GM12873 (cell line): Measurements from ENCODE around the gene OSTF1.

Source experiments
- TF ChIP-seq, protein P1 (sequence below): IDR thresholded peaks from 2 replicates; pipeline ENCODE4 v1.5.1; 2012; ENCODE audit warnings: low read depth, mild to moderate bottlenecking, moderate library complexity, low read length, control low read depth; ENCODE audit not compliant: insufficient read depth; ENCODE audit errors: missing control alignments

The OSTF1 gene

DNA sequence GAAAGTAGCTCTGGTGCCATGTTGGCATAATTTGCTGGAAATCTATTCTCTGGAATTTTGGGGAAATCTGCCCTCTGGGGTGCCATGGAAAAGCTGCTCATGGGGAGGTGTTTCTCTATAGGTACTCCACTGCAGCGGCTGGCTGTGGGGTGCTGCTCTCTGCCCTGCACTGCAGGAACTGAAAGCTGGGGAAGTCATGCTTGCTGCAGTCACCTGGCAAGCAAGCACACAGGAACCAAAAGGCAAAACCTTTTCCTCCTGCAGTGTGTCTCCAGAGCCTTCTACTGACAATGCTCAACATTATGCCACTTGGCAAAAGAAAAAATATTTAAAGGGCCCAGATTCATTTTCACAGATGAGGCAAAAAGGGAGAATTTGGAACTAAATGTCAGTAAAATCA, 34.4 kb upstream of the OSTF1 start:
- TF ChIP-seq, protein P1, sequence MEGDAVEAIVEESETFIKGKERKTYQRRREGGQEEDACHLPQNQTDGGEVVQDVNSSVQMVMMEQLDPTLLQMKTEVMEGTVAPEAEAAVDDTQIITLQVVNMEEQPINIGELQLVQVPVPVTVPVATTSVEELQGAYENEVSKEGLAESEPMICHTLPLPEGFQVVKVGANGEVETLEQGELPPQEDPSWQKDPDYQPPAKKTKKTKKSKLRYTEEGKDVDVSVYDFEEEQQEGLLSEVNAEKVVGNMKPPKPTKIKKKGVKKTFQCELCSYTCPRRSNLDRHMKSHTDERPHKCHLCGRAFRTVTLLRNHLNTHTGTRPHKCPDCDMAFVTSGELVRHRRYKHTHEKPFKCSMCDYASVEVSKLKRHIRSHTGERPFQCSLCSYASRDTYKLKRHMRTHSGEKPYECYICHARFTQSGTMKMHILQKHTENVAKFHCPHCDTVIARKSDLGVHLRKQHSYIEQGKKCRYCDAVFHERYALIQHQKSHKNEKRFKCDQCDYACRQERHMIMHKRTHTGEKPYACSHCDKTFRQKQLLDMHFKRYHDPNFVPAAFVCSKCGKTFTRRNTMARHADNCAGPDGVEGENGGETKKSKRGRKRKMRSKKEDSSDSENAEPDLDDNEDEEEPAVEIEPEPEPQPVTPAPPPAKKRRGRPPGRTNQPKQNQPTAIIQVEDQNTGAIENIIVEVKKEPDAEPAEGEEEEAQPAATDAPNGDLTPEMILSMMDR: no peak

DNA sequence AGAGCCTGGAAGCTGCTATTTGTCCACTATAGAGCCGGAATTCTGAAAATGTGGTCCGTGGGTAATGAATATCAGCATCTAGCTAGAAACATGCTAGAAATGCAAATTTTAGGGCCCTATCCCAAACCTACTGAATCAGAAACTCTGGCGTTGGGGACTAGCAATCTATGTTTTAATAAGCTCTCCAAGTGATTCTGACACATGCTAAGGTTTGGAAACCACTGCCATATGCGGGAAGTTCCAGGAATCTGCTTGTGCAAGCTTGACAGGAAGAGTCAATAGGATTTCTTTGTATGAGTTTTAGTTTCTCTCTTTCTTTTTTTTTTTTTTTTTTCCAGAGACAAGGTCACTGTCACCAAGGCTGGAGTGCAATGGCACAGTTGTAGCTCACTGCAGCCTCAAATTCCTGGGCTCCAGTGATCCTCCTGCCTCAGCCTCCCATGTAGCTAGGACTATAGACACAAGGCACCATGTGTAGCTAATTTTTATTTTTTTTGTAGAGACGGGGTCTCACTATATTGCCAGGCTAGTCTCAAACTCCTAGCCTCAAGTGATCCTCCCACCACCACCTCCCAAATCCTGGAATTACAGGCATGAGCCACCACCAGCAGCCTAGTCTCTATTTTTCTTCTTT, 33.8 kb upstream of the OSTF1 start:
- TF ChIP-seq, protein P1: no peak

DNA sequence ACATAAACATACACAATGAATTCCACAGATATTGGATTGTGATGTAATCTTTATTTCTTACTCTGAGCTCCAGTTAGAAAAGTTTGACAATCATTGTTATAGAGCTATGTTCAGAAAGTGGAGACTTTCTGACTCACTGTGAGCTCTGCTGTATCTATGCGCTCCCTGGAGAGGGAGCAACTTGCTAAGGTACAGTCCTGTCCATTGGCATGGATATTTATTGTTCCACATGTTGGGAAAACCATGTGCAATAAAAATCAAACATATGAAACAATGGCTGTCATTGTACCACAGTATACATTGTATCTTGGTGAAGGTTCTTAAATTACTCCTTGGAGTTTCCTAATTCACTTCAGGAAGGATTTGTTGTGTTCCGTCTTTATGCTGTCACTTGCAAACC, 27.1 kb upstream of the OSTF1 start:
- TF ChIP-seq, protein P1: no peak

DNA sequence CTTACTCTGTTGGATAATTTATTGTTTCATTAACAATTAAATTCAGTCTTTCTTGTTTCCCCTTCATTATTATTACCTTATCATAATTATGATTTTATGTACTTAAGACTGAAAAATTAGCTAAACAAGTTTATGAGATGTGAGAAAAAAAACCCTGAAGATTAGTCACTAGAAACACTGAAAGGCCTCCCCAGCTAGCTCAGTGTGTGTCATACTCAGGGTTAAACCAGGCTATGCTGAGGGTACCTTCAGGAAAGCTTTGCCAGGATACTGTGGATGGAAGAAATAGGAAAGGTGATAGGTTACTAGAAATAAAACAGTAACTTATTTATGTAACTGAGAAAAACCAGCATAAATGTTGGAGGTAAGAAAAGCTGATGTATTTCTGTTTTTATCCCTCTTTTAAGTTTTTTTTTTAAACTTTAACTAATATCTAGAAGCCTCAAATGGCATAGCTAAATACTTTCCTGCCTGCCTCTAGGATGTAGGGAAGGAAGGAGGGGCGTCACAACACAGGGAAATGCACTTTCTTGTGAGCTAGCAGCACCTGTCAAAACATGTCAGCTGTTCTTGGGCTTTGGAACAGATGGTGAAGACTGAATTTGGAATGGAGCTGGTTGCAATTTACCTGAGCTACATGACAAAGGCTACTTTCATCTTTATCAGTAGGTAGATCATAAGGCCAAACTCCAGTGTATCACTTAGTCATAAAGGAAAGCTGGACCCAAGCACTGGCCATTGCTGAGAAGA, 24.6 kb upstream of the OSTF1 start:
- TF ChIP-seq, protein P1: no peak

DNA sequence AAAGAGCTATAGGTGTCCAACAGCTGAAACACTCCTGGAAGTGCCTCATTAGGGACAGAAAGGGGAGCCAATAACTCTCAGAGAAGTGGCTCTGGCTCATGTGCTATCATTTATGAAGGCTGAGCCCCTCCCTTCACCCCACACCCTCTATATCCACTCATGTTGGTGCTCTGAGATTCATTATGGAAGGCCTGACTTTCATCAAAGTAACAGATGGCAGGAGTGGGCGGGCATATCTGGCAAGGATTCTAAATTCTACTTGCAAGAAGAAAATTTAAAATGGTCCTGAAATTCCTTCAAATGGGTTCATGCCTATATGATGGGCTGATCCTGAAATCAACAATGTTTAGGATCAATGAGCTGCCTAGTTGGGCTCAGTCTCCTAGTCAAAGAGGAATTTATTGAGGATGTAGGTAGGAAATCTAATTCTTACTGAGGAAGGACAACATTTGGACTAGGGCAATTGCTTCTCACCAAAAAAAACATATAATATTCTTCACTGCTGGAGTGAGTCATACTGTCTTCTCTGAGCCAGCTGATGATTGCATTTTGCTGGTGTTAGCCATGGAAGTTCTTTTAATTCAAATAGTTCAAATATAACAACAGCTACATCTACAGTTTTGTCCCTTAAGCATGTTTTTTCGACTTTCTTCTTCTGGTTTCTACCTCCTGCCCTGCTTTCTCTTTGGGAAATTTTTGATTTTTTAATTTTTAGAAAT, 23.8 kb upstream of the OSTF1 start:
- TF ChIP-seq, protein P1: no peak

DNA sequence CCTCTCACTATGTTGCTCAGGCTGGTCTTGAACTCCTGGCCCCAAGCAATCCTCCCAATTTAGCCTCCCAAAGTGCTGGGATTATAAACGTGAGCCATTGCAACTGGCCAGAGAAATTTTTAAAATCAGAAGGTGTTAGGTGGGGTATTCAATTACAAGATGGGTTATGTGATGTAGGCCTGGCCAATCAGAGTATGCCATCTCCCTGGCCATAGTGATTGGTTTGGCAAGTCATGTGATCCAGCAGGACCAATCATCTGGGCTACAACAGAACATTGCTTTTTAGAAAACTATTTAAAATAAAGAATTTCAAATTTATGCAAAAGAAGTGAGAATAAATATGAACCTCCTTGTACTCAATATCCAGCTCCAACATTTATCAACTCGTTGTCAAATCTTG, 22.8 kb upstream of the OSTF1 start:
- TF ChIP-seq, protein P1: no peak

DNA sequence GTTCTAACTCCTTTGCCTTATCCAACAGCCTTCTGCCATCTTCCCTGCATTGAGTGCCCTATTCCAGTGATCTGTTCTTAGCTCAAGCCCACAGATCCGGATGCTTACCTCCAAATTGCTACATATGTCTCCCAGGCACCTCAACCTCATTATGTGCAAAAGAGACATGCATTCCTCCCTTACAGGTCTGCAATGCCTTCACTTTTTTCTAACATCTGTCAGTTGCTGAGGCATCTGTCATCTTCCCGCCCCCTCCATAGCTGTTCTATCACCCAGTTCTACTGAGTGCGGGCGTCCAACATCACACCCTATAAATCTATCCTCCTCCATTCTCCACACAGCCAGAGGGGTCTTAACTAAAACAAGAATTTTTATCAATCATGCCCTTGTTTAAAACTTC, 20.4 kb upstream of the OSTF1 start:
- TF ChIP-seq, protein P1: no peak
